HG02938 (cell line): ENCODE results near the gene ABCF1.
A peak's percentile ranks its signal among the peaks of the same experiment; 100 is the strongest.
"Not testable (repeated sequence)": the region's sequence is repeated elsewhere in the genome, so short reads cannot be mapped to it uniquely, and the experiment has no call there.

ENCODE experiments used
- ATAC-seq: cut with Tn5 transposase; IDR thresholded peaks from one replicate; pipeline ENCODE4 v1.9.1; 2021; ENCODE audit warnings: mild to moderate bottlenecking, moderate library complexity; ENCODE audit not compliant: unreplicated experiment

ABCF1 gene

DNA sequence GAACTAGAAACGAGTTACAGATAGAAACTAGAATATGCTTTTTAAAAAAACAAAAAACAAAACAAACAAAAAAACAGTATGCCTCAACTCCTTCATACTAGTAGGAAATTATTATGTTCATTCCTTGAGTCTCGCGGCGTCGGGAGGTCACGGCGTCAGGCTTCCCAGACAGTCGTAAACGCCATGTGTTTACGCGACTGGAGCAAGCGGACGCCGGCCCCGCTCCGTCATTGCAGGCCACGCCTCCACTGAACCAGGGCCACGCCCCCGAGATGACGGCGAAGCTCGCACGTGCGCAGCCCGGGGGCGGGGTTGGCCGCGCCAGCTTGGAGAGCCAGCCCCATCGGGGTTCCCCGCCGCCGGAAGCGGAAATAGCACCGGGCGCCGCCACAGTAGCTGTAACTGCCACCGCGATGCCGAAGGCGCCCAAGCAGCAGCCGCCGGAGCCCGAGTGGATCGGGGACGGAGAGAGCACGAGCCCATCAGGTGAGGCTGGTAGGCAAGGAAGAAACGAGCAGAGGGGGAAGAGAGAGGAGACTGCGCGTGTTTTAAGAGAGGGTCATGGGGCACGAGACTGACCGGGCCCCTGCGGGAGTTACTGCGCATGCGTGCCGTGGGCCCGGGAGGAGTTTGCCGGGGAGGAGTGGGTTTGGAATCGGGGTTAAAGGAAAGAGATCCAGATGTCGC lies at the start of gene ABCF1:
TSS of gene ABCF1 (plus strand) at position 368 of the 687 bp plus-strand sequence. CDS start at position 414, 46 bp downstream.
- peak; percentile 77 for ATAC-seq

DNA sequence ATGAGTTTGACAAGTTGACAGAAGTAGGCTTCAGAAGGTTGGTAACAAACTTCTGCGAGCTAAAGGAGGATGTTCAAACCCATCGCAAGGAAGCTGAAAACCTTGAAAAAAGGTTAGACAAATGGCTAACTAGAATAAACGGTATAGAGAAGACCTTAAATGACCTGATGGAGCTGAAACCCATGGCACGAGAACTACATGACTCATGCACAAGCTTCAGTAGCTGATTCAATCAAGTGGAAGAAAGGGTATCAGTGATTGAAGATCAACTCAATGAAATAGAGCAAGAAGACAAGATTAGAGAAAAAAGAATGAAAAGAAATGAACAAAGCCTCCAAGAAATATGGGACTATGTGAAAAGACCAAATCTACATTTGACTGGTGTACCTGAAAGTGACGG lies 49.3 kb upstream of the ABCF1 start:
- ATAC-seq, result not testable (repeated sequence)

DNA sequence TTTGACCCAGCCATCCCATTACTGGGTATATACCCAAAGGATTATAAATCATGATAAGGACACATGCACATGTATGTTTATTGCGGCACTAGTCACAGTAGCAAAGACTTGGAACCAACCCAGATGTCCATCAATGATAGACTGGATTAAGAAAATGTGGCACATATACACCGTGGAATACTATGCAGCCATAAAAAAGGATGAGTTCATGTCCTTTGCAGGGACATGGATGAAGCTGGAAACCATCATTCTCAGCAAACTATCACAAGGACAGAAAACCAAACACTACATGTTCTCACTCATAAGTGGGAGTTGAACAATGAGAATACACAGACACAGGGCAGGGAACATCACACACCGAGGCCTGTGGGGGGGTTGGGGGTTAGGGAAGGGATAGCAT lies 44.8 kb upstream of the ABCF1 start:
- ATAC-seq, result not testable (repeated sequence)

DNA sequence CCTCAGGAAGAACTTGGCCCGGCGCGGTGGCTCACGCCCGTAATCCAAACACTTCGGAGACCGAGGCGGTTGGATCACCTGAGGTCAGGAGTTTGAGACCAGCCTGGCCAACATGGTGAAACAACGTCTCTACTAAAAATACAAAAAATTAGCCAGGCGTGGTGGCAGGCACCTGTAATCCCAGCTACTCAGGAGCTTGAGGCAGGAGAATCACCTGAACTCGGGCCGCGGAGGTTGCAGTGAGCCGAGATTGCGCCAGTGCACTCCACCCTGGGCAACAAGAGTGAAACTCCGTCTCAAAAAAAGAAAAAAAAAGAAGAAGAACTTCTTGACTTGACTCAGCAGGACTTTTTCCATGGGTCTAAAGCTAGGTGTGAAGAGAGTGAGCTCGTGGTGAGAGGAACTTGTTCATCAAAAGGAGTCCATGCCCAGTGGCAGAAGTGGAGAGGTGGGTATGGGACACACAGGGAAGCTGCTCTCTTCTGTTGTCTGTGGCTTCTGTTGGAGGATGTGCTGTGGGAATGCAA lies 41.8 kb upstream of the ABCF1 start:
- not testable (repeated sequence) for ATAC-seq

DNA sequence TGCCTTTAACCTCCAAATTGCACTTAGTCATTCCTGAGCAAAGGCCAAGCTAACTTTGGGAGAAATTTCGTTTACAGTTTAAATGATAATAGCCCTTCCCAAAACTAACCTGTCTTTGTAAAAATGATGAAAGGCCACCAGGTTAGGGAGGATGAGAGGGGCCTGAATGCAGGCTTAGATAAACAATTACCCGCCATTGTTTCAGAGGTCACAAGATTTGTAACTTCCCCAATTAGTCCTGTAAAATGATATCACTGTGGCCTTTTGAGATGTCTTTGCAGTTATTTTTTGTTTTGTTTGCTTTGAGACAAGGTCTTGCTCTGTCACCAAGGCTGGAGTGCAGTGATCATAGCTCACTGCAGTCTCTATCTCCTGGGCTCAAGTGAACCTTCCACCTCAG lies 41.2 kb upstream of the ABCF1 start:
- no peak for ATAC-seq

DNA sequence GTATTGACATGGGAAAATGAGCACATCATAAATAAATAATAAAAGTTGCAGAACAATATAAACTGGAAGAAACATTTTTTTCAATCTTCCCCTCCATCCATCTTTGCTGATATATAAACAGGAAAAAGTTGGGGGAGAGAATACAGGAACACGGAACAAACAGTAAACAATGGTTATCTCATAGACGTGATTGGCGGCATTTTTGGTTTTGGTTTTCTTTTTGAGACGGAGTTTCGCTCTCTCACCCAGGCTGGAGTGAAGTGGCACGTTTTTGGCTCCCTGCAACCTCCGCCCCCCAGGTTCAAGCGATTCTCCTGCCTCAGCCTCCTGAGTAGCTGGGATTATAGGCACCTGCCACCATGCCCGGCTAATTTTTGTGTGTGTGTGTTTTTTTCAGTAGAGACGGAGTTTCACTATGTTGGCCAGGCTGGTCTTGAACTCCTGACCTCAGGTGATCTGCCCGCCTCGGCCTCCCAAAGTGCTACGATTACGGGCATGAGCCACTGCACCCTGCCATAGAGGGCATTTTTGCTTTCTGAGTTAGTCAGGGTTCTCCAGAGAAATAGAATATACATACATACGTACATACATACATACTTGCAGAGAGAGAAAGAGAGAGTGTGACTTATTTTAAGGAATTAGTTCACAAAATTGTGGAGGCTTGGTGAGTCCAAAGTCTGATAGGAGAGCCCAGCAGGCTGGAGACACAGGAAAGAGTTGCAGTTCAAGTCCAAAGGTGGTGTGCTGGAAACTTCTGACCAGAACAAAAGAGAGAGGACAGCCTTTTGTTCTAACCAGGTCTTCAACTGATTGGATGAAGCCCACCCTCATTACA lies 37.6 kb upstream of the ABCF1 start:
- ATAC-seq, result no peak

DNA sequence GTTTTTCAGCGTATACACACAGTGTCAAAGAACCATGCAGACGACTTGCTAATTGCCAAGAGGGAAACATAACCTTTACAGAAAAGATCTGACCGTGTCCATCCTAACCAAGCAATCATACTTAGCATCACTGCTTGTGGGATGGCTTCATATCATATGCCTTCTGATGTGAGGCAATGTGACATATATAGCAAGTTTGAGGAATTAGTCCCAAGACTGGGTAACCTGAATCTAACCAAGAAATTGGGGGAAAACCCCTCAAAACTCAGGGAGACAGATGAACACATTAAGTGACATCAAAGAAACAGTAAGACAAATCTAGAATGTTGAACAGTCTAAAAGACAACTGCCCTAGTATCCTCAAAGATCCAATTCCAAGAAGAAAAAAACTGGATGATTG lies 33.3 kb upstream of the ABCF1 start:
- ATAC-seq, result no peak

DNA sequence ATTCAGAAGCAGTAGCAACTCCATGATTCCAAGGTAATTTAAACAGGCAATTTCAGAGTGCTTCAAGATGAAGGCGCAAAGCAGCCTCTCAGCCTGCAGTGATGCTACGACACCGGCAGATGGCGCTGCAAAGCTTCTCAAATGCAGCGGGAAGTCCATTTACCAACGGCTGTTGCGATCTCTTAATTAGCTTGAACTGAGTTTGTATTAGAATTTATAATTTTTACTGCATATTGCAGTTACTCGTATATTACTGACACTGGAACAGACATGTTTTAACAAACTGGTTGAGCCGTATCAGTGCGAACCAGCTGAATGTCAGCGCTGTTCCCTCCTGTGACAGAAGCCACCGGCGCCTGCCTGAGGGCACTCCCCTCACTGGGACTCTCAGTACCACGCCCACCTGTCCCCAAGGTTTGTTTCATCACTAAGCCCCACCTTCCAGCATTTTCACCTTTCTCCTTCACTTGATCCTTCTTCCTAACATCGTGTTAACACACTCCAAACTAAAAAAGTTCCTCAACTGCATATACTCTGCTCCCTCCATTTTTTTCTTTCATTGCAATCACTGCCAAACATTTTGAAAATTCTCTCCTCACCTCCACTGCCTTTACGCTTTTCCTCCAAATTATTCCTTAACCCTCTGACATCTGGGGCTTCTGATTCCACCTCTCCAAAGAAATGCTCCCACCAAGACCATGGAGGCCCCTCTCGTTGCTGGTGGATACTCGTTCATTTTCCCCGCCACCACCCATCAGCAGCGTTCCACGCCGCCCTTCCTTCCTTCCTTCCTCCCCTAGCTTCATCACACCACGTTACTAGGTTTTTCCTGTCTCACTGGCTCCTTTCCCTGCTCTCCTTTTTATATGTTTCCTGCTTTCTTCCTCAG lies 29.5 kb upstream of the ABCF1 start:
- ATAC-seq, result no peak

DNA sequence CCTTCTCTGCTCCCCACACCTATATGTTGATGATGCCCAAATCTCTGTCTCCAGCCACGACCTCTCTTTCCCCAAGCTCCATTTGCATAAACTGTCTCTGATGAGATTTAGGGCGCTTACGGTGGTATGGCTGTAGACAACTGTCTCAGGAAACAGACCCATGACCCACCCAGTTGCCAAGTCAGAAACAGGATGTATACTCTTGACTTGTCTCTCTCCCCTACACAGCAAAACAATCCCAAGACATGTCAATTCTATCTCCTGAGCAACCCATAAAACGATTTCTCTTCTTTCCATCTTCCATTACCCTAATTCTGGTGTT lies 28.9 kb upstream of the ABCF1 start:
- no peak for ATAC-seq

DNA sequence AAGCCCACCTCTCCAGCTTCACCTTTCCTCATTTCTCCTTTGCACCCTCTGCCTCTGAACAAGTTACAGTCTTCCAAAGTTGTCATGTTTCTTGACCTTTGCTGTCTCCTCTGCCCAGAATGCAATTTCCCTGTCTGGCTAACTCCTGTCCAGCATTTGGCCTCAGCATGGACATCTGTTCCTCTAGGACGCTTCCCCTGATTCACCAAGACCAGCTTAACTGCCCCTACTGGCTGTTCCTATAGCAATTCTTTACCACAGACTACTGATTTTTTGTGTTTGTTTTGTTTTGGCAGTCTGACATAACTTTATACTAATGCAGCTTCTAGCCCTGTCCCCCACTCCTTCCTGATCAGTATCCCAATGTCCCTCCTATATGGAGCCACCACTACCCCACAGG lies 28.3 kb upstream of the ABCF1 start:
- no peak for ATAC-seq

DNA sequence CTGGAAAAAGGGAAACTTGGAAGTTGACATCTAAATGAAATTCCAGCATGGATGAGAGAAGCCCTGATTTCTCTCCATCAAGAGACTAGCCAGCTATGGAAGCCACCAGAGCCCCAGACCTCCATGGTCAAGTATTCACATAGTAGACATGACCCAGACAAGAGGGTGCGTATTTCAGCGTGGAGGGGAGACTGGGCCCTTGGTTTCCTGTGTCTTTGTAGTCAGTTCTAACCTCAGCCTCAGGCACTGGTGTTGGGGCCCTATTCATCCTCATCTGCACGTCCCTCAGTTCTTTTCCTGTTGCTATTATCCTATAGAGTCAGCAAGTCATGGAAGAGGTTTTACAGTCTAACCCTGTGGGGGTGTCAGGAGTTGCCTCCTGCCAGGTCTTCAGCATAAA lies 27.4 kb upstream of the ABCF1 start:
- no peak for ATAC-seq

DNA sequence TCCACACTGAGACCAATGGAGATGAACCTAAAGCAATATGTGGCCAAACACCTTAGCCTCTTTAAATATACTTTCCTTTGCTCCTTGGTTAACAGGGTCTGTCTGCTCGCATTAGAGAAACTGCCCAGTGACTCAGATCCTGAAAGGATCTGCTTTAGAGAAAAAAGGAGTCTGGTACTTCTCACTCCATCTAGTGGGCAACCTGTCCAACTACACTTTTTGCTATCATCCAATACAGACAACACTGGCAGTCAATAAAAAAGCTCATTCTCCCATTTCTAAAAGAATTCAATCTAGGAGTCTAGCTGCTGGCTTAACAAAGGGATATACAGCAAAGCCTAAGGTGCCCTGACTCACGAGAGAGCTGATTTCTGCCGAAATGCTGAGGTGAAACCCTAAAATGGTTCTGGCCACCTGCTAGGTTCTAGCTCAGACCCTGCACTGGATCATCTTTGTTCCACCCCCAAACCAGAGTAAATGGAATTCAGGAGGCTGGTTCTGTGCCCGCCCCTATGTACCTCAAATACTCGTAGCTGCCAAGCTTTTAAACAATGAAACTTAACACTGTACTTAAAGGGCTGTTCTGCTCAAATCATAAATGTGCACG lies 26.5 kb upstream of the ABCF1 start:
- ATAC-seq, result no peak

DNA sequence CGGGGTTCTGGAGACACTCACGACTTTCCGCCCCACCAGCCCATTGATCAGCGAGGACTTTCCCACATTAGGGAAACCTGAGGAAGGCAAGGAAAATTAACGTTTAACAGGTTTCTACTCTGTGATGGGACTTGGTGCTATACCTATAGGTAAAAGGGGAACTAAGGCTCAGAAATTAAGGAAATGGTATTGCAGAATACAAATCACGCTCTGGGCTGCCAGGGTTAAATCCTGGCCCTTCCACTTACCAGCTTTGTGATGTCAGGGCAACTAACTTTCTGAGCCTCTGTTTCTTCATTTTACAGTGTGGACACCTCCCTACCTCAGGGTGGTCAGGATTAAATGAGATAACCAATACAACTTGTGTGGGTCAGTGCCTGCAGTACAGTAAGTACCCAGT lies 23.8 kb upstream of the ABCF1 start:
- ATAC-seq, result no peak

DNA sequence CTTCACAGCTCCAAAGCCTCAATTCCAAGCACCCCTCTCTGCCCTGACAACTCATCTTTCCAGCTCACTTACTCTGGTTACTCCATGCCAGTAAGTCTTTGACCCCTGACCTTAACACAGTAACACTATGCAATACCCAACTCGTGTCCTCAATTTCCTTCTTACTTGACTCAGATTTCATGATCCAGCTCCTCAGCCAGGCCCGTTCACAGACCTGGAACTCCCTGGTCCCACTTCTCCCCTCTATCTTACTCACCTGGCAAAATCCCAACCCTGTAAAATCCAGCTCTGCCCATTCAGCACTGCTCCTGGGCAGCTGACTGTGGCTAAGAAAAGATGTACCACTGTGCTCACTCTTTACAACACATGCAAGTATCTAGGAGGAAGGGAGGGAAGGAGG lies 22.9 kb upstream of the ABCF1 start:
- no peak for ATAC-seq

DNA sequence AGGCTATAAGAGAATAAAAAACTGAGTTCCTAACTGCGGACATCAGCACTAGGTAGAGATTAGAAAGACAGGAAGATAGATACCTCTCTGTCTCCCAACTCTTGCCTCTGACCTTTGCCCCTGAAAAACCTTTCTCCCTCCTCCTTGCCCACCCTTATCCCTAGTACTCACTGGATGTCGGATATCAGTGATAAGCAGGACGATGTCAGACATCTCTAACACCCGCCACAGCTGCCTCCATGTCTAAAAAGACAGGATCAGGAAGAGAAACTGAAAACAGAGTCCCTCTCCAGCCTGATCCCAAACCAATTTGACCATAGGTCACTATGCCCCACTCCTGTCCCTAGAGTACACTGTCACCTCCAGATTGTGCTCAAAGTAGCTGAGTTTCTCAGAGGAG lies 16.8 kb upstream of the ABCF1 start:
- ATAC-seq, result no peak

DNA sequence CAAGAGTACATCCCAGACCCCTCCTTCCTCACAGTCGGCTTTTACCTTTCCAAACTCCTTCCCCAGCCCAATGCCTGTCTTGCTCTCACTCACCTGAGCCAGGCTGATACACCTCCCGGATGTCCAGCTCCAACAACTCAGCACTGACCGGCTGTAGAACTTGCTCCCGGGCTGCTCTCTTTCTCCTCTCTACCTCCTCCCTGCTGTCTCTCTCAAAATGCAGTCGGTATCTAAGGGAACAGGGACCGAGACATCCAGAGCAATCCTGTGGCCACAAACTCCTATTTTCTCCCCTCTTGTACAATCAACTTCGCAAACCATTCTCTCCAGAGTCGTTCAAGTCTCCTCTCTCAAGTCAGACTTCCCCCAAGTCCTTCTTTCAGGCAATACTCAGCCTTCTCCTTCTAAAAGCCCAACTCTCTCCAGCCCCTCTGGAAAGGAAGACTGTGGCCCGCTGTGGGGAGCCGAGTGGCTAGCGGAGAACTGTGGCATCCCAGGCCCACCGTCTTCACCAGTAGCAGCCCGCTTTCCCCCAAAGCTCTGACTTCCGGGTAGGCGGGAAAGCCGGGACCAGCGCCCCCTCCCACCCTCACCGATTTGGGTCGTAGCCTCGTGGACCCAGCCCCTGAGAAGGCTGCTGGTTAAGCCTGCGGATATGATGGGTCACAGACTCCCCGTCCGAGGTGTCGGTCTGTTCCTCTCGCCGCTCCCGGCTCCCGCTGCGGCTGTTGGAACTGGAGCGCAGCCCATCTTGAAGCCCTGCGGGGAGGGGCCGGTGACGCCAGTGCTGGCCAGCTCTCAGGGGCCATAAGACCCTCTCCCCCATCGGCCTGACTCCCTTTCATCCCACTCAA lies 16.1 kb upstream of the ABCF1 start:
- no peak for ATAC-seq

DNA sequence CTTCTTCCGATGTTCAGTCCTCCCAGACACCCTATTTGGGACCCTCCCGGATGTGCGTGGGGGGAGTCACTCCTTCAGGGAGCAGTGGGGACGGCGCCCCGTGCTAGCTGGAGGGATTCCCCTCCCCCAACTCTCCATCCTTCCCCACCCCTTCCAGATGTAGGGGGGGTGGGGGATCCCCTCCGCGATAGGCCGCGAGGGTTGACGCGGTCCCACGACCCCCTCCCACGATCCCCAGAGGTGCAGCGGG lies 15.5 kb upstream of the ABCF1 start:
- ATAC-seq, result no peak

DNA sequence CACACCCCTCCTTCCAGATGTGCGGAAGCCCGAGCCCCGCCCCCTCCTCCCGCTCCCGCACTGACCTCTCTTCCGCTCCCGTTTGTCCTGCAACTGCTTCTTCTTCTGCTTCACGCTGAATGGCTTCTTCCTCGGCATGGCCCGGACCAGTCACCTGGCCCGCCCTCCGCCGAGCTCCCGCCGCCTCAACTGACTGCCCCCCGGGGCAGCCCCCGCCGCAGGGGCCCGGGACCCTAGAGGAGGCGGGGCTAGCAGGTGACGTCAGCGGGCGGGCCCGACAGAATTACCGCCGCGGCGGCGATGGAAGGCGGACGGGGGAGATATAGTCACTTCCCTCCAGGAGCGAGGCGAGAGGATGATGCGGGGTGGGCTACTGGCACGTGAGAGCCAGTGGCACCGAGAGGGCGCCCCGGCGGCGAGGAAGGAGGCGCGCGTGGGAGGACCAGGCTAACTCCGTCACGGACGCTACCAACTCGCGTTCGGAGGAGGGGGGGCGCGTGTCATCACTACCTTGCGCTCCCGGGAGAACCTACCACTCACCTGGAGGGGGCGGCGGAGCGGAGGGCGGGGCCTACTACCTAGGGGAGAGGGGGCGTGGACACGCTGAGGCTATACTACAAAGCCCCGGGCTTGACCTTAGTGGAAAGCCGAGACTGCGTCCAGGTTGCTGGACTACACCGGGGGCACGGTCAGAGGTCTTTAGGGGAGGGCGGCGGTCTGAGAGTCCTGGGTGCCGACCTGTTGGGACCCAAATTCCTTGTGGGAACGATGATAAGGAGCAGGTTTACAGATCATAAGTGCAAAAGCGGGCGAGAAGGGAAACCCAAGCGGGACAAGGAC lies 15.0 kb upstream of the ABCF1 start, which contains the start of gene GNL1:
TSS of gene GNL1 (minus strand) at position 424 of the 840 bp plus-strand sequence. CDS start at position 138, 286 bp downstream.
- peak; percentile 76 for ATAC-seq
